ENCODE results near the gene EAPP.
"Not testable (repeated sequence)": the region's sequence is repeated elsewhere in the genome, so short reads cannot be mapped to it uniquely, and the experiment has no call there.

Gene EAPP

DNA sequence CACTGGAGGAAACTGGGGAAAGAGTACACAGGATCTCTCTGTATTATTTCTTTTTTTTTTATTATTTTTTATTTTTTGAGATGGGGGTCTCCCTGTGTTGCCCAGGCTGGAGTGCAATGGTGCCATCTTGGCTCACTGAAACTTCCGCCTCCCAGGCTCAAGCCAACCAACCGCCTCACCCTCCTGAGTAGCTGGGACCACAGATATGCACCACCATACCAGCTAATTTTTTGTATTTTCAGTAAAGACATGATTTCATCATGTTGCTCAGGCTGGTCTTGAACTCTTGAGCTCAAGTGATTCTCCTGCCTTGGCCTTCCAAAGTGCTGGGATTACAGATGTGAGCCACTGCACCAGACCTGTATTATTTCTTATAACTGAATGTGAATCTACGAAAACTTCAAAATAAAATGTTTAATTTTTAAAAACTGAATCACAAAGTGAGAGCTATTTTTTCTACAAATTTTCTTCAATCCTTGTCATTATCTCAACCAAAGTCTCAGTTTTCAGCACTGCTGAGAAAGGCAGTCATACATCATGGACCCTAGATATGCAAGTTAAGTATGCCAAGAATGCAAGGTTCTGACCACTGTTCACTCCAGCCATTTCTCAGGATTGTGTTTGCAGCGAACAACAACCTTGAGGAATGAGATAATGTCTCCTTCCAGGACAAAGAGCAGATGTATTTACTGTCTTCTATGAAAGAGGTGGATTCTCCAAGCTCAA, 2.4 kb downstream of the EAPP start:
- no peaks in the 10 kb centered on the region for H3K9me3 Mint-ChIP-seq
- peaks cover 27% of the 10 kb centered on the region for H3K36me3 Mint-ChIP-seq (ENCODE audit: low read depth)
- TF ChIP-seq, protein P1, sequence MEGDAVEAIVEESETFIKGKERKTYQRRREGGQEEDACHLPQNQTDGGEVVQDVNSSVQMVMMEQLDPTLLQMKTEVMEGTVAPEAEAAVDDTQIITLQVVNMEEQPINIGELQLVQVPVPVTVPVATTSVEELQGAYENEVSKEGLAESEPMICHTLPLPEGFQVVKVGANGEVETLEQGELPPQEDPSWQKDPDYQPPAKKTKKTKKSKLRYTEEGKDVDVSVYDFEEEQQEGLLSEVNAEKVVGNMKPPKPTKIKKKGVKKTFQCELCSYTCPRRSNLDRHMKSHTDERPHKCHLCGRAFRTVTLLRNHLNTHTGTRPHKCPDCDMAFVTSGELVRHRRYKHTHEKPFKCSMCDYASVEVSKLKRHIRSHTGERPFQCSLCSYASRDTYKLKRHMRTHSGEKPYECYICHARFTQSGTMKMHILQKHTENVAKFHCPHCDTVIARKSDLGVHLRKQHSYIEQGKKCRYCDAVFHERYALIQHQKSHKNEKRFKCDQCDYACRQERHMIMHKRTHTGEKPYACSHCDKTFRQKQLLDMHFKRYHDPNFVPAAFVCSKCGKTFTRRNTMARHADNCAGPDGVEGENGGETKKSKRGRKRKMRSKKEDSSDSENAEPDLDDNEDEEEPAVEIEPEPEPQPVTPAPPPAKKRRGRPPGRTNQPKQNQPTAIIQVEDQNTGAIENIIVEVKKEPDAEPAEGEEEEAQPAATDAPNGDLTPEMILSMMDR (IDR thresholded peaks at IDR 0.05; ENCODE audit: unreplicated experiment in 3 of 3), result no peak
- peak overlapping the region in 1 of 3 experiments; percentile 30 for H3K27ac Mint-ChIP-seq
- H3K4me3 Mint-ChIP-seq, result peak overlapping the region; percentile 17 to 72 (median 65)
- no peaks in the 10 kb centered on the region for H3K27me3 Mint-ChIP-seq (ENCODE audit: low read depth)
- H3K4me1 Mint-ChIP-seq, result peaks cover 18% of the 10 kb centered on the region

DNA sequence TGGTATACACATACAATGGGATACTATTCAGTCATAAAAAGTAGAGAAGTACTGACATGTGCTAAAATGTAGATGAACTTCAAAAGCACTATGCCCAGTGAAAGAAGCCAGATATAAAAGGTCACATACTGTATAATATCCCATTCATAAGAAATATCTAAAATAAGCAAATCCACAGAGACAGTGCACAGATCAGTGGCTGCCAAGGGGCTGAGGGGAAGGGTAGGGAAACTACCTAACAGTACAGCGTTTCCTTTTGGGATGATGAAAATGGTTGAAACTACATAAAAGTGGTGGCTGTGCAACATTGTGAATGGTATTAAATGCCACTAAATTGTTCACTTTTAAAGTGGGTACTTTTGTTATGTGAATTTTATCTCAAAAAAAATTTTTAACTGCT, 11.9 kb downstream of the EAPP start:
- H3K27ac Mint-ChIP-seq, result no peak overlapping the region
- TF ChIP-seq, protein P1 (IDR thresholded peaks at IDR 0.05; ENCODE audit: unreplicated experiment in 3 of 3), result no peak
- no peaks in the 10 kb centered on the region for H3K9me3 Mint-ChIP-seq
- H3K27me3 Mint-ChIP-seq (ENCODE audit: low read depth), result no peaks in the 10 kb centered on the region
- H3K36me3 Mint-ChIP-seq (ENCODE audit: low read depth), result peaks cover 66% of the 10 kb centered on the region
- no peaks in the 10 kb centered on the region for H3K4me1 Mint-ChIP-seq
- H3K4me3 Mint-ChIP-seq, result no peak overlapping the region

DNA sequence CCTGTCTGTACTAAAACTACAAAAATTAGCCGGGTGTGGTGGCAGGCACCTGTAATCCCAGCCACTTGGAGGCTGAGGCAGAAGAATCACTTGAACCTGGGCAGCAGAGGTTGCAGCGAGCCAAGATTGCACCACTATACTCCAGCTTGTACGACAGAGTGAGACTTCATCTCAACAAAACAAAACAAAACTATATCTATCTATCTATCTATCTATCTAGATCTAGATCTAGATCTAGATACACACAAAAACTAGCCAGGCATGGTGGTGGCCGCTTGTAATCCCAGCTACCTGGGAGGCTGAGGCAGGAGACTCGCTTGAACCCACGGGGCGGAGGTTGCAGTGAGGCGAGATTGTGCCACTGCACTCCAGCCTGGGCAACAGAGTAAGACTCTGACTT, 15.3 kb downstream of the EAPP start:
- not testable (repeated sequence) for H3K27ac Mint-ChIP-seq; H3K4me3 Mint-ChIP-seq; H3K9me3 Mint-ChIP-seq; H3K4me1 Mint-ChIP-seq; H3K27me3 Mint-ChIP-seq (ENCODE audit: low read depth)
- peaks cover 72% of the 10 kb centered on the region for H3K36me3 Mint-ChIP-seq (ENCODE audit: low read depth)

DNA sequence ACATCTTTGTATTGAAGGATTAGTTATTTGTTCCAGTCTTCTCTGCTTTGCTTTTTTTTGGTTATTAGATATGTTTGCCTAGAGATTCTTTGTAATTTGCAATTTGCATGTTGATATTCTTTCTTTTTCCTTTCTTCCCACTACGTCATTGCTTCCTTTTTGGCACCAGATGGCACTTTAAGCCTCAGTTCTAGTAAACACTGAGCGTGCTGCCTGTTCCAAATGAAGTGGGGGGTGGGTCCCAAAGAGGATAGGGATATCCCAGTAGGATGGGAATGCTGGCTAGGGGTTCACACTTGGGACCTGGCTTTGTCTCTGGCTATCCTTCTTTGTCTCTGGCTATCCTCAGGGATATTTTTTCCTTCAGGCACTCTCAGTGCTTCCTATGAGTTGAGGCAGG, 17.0 kb downstream of the EAPP start:
- H3K9me3 Mint-ChIP-seq, result no peaks in the 10 kb centered on the region
- peaks cover 77% of the 10 kb centered on the region for H3K36me3 Mint-ChIP-seq (ENCODE audit: low read depth)
- no peak overlapping the region for H3K27ac Mint-ChIP-seq
- H3K4me3 Mint-ChIP-seq, result no peak overlapping the region
- TF ChIP-seq, protein P1 (IDR thresholded peaks at IDR 0.05; ENCODE audit: unreplicated experiment in 3 of 3), result no peak
- H3K27me3 Mint-ChIP-seq (ENCODE audit: low read depth), result no peaks in the 10 kb centered on the region
- no peaks in the 10 kb centered on the region for H3K4me1 Mint-ChIP-seq

DNA sequence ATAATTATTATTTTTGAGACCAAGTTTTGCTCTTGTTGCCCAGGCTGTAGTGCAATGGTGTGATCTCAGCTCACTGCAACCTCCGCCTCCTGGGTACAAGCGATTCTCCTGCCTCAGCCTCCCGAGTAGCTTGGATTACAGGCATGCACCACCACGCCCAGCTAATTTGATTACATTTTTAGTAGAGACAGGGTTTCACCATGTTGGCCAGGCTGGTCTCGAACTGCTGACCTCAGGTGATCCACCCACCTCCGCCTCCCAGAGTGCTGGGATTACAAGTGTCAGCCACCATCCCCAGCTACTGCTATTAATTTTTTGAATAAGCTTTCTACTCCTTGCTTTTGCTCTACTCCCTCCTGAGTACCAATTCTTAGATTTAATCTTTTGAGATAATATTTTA, 18.4 kb downstream of the EAPP start:
- not testable (repeated sequence) for H3K27ac Mint-ChIP-seq; H3K4me1 Mint-ChIP-seq; H3K4me3 Mint-ChIP-seq; H3K9me3 Mint-ChIP-seq; H3K27me3 Mint-ChIP-seq (ENCODE audit: low read depth)
- peaks cover 73% of the 10 kb centered on the region for H3K36me3 Mint-ChIP-seq (ENCODE audit: low read depth)

DNA sequence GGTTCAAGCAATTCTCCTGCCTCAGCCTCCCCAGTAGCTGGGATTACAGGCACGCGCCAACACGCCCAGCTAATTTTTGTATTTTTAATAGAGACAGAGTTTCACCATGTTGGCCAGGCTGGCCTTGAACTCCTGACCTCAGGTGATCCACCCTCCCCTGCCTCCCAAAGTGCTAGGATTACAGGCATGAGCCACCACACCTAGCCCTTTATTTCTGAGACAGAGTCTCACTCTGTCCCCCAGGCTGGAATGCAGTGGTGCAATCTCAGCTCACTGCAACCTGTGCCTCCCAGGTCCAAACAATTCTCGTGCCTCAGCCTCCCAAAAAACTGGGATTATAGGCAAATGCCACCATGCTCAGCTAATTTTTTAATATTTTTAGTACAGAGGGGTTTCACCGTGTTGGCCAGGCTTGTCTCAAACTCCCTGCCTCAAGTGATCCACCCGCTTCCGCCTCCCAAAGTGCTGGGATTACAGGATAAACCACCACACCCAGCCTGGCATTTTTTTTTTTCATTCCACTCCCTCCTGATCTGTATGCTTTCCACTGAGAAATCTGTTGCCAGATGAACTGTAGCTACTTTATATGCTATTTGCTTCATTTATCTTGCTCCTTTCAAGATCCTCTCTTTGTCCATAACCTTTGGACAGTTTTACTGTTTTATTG, 19.1 kb downstream of the EAPP start:
- not testable (repeated sequence) for H3K27me3 Mint-ChIP-seq (ENCODE audit: low read depth); H3K9me3 Mint-ChIP-seq; H3K27ac Mint-ChIP-seq; H3K4me3 Mint-ChIP-seq; H3K4me1 Mint-ChIP-seq
- peaks cover 78% of the 10 kb centered on the region for H3K36me3 Mint-ChIP-seq (ENCODE audit: low read depth)

DNA sequence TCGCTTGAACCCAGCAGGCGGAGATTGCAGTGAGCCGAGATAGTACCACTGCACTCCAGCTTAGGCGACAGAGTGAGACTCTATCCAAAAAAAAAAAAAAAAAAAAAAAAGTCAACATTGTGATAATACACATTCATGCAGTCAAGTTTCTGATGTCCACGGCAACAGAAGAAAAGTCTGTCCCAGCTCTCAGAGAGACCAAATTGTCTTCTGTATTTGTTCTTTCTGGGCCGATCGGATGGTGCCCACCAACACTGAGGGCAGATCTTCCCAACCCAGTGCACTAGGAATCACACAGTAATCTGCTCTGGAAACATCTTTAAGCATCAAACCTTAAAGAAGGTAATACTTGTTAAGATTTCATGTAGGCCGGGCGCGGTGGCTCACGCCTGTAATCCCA, 31.6 kb downstream of the EAPP start:
- H3K4me1 Mint-ChIP-seq, result peaks cover 3% of the 10 kb centered on the region
- H3K9me3 Mint-ChIP-seq, result no peaks in the 10 kb centered on the region
- no peak overlapping the region for H3K27ac Mint-ChIP-seq
- TF ChIP-seq, protein P1 (IDR thresholded peaks at IDR 0.05; ENCODE audit: unreplicated experiment in 3 of 3), result no peak
- no peaks in the 10 kb centered on the region for H3K27me3 Mint-ChIP-seq (ENCODE audit: low read depth)
- H3K36me3 Mint-ChIP-seq (ENCODE audit: low read depth), result no peaks in the 10 kb centered on the region
- H3K4me3 Mint-ChIP-seq, result no peak overlapping the region

All from nephron (organoid).